ENCODE data around the gene SMIM14. TPM values are rescaled to one million over a fixed set of nuclear protein-coding genes. Genes with fewer than 3 reads are reported as not detected.

Gene SMIM14
- total RNA-seq, 1 experiment from 2014 or later = 32.3 TPM

DNA sequence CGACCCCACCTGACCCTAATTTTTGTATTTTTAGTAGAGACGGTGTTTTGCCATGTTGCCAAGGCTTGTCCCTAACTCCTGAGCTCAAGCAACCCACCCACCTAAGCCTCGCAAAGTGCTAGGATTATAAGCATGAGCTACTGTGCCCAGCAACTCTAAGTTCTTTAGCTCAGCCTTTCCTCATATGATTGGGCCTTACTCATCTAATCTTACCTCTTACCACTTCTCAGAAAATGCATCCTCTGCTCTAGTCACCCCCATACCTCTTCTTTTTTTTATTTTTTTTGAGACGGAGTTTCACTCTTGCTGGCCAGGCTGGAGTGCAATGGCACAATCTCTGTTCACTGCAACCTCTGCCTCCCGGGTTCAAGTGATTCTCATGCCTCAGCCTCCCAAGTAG lies 75.9 kb downstream of the SMIM14 start:
- ChIA-PET CTCF (no interaction called here), POLR2A (interaction anchor here (0.6 kb wide), 1 partner anchor 63 kb away, joined by 5 read pairs; no protein-coding TSS in a partner anchor)
- TF ChIP-seq CBFB (CRISPR knock-in tag; IDR thresholded peaks at IDR 0.05; ENCODE audit: low read depth) (no peak), NR1H2 (CRISPR knock-in tag; IDR thresholded peaks at IDR 0.05) (no peak), HMGA2 (CRISPR knock-in tag; IDR thresholded peaks at IDR 0.05) (no peak), ZNF232 (CRISPR knock-in tag; IDR thresholded peaks at IDR 0.05) (no peak)
- TF ChIP-seq, protein P1, sequence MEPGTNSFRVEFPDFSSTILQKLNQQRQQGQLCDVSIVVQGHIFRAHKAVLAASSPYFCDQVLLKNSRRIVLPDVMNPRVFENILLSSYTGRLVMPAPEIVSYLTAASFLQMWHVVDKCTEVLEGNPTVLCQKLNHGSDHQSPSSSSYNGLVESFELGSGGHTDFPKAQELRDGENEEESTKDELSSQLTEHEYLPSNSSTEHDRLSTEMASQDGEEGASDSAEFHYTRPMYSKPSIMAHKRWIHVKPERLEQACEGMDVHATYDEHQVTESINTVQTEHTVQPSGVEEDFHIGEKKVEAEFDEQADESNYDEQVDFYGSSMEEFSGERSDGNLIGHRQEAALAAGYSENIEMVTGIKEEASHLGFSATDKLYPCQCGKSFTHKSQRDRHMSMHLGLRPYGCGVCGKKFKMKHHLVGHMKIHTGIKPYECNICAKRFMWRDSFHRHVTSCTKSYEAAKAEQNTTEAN (CRISPR knock-in tag; IDR thresholded peaks at IDR 0.05) = no peak
- TF ChIP-seq, protein P2, sequence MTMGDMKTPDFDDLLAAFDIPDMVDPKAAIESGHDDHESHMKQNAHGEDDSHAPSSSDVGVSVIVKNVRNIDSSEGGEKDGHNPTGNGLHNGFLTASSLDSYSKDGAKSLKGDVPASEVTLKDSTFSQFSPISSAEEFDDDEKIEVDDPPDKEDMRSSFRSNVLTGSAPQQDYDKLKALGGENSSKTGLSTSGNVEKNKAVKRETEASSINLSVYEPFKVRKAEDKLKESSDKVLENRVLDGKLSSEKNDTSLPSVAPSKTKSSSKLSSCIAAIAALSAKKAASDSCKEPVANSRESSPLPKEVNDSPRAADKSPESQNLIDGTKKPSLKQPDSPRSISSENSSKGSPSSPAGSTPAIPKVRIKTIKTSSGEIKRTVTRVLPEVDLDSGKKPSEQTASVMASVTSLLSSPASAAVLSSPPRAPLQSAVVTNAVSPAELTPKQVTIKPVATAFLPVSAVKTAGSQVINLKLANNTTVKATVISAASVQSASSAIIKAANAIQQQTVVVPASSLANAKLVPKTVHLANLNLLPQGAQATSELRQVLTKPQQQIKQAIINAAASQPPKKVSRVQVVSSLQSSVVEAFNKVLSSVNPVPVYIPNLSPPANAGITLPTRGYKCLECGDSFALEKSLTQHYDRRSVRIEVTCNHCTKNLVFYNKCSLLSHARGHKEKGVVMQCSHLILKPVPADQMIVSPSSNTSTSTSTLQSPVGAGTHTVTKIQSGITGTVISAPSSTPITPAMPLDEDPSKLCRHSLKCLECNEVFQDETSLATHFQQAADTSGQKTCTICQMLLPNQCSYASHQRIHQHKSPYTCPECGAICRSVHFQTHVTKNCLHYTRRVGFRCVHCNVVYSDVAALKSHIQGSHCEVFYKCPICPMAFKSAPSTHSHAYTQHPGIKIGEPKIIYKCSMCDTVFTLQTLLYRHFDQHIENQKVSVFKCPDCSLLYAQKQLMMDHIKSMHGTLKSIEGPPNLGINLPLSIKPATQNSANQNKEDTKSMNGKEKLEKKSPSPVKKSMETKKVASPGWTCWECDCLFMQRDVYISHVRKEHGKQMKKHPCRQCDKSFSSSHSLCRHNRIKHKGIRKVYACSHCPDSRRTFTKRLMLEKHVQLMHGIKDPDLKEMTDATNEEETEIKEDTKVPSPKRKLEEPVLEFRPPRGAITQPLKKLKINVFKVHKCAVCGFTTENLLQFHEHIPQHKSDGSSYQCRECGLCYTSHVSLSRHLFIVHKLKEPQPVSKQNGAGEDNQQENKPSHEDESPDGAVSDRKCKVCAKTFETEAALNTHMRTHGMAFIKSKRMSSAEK (CRISPR knock-in tag; IDR thresholded peaks at IDR 0.05; ENCODE audit: borderline replicate concordance) = no peak
- peaks cover 13% of the 10 kb centered on the region for H3K4me1 Mint-ChIP-seq
- peaks cover 14% of the 10 kb centered on the region for H3K9me3 Mint-ChIP-seq
- DNase-seq (ENCODE audit: low spot score) (no peak), ATAC-seq (no peak)
- H3K4me3 Mint-ChIP-seq = no peak overlapping the region
- no peak overlapping the region for H3K27ac Mint-ChIP-seq
- H3K27me3 Mint-ChIP-seq (ENCODE audit: low read depth) = no peaks in the 10 kb centered on the region
- H3K36me3 Mint-ChIP-seq = peaks cover 24% of the 10 kb centered on the region

DNA sequence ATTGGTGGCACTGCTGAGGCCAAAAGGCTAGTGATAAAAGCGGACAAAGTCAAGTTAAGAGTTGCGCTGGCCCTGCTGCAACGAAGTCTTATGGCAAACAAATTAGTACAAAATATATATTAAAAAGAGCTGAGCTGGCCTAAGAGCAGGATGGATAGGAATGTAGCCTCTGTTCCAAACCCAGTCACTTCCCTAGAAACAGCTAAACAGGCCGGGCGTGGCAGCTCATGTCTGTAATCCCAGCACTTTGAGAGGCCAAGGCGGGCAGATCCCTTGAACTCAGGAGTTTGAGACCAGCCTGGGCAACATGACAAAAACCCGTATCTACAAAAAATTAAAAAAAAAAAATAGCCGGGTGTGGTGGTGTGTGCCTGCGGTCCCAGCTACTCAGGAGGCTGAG lies 79.0 kb downstream of the SMIM14 start:
- CTCF ChIA-PET = interaction anchor here (0.7 kb wide), 1 partner anchor 49 kb away, joined by 3 read pairs; no protein-coding TSS in a partner anchor
- TF ChIP-seq, protein P3, sequence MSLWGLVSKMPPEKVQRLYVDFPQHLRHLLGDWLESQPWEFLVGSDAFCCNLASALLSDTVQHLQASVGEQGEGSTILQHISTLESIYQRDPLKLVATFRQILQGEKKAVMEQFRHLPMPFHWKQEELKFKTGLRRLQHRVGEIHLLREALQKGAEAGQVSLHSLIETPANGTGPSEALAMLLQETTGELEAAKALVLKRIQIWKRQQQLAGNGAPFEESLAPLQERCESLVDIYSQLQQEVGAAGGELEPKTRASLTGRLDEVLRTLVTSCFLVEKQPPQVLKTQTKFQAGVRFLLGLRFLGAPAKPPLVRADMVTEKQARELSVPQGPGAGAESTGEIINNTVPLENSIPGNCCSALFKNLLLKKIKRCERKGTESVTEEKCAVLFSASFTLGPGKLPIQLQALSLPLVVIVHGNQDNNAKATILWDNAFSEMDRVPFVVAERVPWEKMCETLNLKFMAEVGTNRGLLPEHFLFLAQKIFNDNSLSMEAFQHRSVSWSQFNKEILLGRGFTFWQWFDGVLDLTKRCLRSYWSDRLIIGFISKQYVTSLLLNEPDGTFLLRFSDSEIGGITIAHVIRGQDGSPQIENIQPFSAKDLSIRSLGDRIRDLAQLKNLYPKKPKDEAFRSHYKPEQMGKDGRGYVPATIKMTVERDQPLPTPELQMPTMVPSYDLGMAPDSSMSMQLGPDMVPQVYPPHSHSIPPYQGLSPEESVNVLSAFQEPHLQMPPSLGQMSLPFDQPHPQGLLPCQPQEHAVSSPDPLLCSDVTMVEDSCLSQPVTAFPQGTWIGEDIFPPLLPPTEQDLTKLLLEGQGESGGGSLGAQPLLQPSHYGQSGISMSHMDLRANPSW (CRISPR knock-in tag; conservative IDR thresholded peaks at IDR 0.05; ENCODE audit: low read depth) = no peak
- no peak for TF ChIP-seq ELF4 (CRISPR knock-in tag; IDR thresholded peaks at IDR 0.05; ENCODE audit: low read depth)
- TF ChIP-seq NFATC4 (CRISPR knock-in tag; IDR thresholded peaks at IDR 0.05) = no peak
- TF ChIP-seq ZBTB21 (CRISPR knock-in tag; IDR thresholded peaks at IDR 0.05; ENCODE audit: borderline replicate concordance) = no peak
- TF ChIP-seq NR1H2 (CRISPR knock-in tag; IDR thresholded peaks at IDR 0.05) = no peak
- no peak for TF ChIP-seq ZNF121 (CRISPR knock-in tag; IDR thresholded peaks at IDR 0.05)
- TF ChIP-seq, protein P2 (CRISPR knock-in tag; IDR thresholded peaks at IDR 0.05; ENCODE audit: borderline replicate concordance) = no peak
- TF ChIP-seq NR2C2 (CRISPR knock-in tag; IDR thresholded peaks at IDR 0.05) = no peak
- TF ChIP-seq SMAD3 (CRISPR knock-in tag; IDR thresholded peaks at IDR 0.05; ENCODE audit: borderline replicate concordance) = no peak
- TF ChIP-seq, protein P4, sequence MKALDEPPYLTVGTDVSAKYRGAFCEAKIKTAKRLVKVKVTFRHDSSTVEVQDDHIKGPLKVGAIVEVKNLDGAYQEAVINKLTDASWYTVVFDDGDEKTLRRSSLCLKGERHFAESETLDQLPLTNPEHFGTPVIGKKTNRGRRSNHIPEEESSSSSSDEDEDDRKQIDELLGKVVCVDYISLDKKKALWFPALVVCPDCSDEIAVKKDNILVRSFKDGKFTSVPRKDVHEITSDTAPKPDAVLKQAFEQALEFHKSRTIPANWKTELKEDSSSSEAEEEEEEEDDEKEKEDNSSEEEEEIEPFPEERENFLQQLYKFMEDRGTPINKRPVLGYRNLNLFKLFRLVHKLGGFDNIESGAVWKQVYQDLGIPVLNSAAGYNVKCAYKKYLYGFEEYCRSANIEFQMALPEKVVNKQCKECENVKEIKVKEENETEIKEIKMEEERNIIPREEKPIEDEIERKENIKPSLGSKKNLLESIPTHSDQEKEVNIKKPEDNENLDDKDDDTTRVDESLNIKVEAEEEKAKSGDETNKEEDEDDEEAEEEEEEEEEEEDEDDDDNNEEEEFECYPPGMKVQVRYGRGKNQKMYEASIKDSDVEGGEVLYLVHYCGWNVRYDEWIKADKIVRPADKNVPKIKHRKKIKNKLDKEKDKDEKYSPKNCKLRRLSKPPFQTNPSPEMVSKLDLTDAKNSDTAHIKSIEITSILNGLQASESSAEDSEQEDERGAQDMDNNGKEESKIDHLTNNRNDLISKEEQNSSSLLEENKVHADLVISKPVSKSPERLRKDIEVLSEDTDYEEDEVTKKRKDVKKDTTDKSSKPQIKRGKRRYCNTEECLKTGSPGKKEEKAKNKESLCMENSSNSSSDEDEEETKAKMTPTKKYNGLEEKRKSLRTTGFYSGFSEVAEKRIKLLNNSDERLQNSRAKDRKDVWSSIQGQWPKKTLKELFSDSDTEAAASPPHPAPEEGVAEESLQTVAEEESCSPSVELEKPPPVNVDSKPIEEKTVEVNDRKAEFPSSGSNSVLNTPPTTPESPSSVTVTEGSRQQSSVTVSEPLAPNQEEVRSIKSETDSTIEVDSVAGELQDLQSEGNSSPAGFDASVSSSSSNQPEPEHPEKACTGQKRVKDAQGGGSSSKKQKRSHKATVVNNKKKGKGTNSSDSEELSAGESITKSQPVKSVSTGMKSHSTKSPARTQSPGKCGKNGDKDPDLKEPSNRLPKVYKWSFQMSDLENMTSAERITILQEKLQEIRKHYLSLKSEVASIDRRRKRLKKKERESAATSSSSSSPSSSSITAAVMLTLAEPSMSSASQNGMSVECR (CRISPR knock-in tag; IDR thresholded peaks at IDR 0.05; ENCODE audit: borderline replicate concordance) = no peak
- TF ChIP-seq SMAD4 (CRISPR knock-in tag; IDR thresholded peaks at IDR 0.05) = no peak
- TF ChIP-seq ESRRA (CRISPR knock-in tag; IDR thresholded peaks at IDR 0.05; ENCODE audit: borderline replicate concordance) = no peak
- no peak for TF ChIP-seq HMGA2 (CRISPR knock-in tag; IDR thresholded peaks at IDR 0.05)
- no peak for TF ChIP-seq TCF7 (CRISPR knock-in tag; IDR thresholded peaks at IDR 0.05; ENCODE audit: low read depth)
- TF ChIP-seq RORB (CRISPR knock-in tag; IDR thresholded peaks at IDR 0.05) = no peak

More for the DNA sequence above, 79.0 kb downstream of the SMIM14 start:
- Mint-ChIP-seq H3K4me1 (peaks cover 13% of the 10 kb centered on the region), H3K9me3 (peaks cover 2% of the 10 kb centered on the region; the same call in 1 of the 2 replicates), H3K4me3 (no peak overlapping the region), H3K27me3 (ENCODE audit: low read depth) (no peaks in the 10 kb centered on the region), H3K36me3 (peaks cover 9% of the 10 kb centered on the region), H3K27ac (peak overlapping the region; percentile 17)
- POLR2A ChIA-PET = no interaction called here
- ATAC-seq (no peak), DNase-seq (ENCODE audit: low spot score) (no peak)

Data from WTC11 (cell line).